Muscle of back (tissue), 11 donors: ENCODE data around the gene FKBP11. TPM values are rescaled to one million over a fixed set of nuclear protein-coding genes. Genes with fewer than 3 reads are reported as not detected.

Experiments
- DNase-seq, 3 donors: peaks; one replicate each; pipeline versions ENCODE4 v3.0.0 to v3.0.0-alpha.2; 2013
- polyA plus RNA-seq, 10 donors: library from polyadenylated mRNA; unstranded; fragments of 120-200 nt; gene quantifications; one replicate each; pipeline ENCODE4 v1.2.1, GENCODE V29; 2013; ENCODE audit not compliant: insufficient read length in 10 of 10

FKBP11 gene
- polyA plus RNA-seq, 10 donors, result 18.7 to 41.1 (median 22.1) TPM

GRCh38 chr12:48957141-48958048 is 32.1 kb upstream of the FKBP11 start, which contains the start of gene ARF3:
TSS of gene ARF3 (minus strand) at chr12:48957487. CDS start at chr12:48941095, 16,392 bp downstream.
- peak; percentile 91 to 98 (median 96) for DNase-seq

GRCh38 chr12:48956279-48957140 is 31.2 kb upstream of the FKBP11 start:
- DNase-seq, result peak; percentile 94 to 97 (median 95)

GRCh38 chr12:48954841-48955501 is 29.7 kb upstream of the FKBP11 start:
- DNase-seq, result no peak

- DNase-seq, result no peak
Observed at GRCh38 chr12:48954061-48954460, 28.8 kb upstream of the FKBP11 start.

GRCh38 chr12:48952691-48953090 is 27.4 kb upstream of the FKBP11 start:
- DNase-seq, result no peak

GRCh38 chr12:48947727-48948126 is 22.4 kb upstream of the FKBP11 start:
- DNase-seq, result no peak

GRCh38 chr12:48946943-48947342 is 21.7 kb upstream of the FKBP11 start:
- DNase-seq, result no peak

- DNase-seq, result no peak
Observed at GRCh38 chr12:48946205-48946604, 20.9 kb upstream of the FKBP11 start.

GRCh38 chr12:48943221-48943620 is 17.9 kb upstream of the FKBP11 start:
- no peak for DNase-seq

- DNase-seq, result no peak
Observed at GRCh38 chr12:48940181-48940580, 14.9 kb upstream of the FKBP11 start.

GRCh38 chr12:48938805-48939204 is 13.5 kb upstream of the FKBP11 start:
- DNase-seq, result no peak

GRCh38 chr12:48937170-48937569 is 11.9 kb upstream of the FKBP11 start:
- DNase-seq, result no peak

GRCh38 chr12:48936379-48936979 is 11.2 kb upstream of the FKBP11 start:
- DNase-seq, result peak; percentile 58 to 84 (median 76)

- DNase-seq, result no peak
Observed at GRCh38 chr12:48934312-48934706, 9.0 kb upstream of the FKBP11 start.

- DNase-seq, result no peak
Observed at GRCh38 chr12:48933664-48934311, 8.5 kb upstream of the FKBP11 start.

GRCh38 chr12:48932878-48933277 is 7.6 kb upstream of the FKBP11 start:
- DNase-seq, result no peak

- DNase-seq, result no peak
Observed at GRCh38 chr12:48930475-48930874, 5.2 kb upstream of the FKBP11 start.

GRCh38 chr12:48929551-48929950 is 4.3 kb upstream of the FKBP11 start:
- no peak for DNase-seq

GRCh38 chr12:48927261-48927660 is 2.0 kb upstream of the FKBP11 start:
- no peak for DNase-seq

GRCh38 chr12:48924617-48925303 is 532 bp downstream of the FKBP11 start:
- DNase-seq, result peak; percentile 46 to 86 (median 63)
